HepG2 (cell line): ENCODE results near the gene IRF7. TPM values are rescaled to one million over a fixed set of nuclear protein-coding genes. Genes with fewer than 3 reads are reported as not detected.
A peak's percentile ranks its signal among the peaks of the same experiment; 100 is the strongest.

Experiments
- ATAC-seq: fragments of 200-7000 bp; cut with Tn5 transposase; 3 replicates; pipeline ENCODE4 v1.9.1; 2020; ENCODE audit warnings: mild to moderate bottlenecking, moderate library complexity
- BruUV-seq: library from RNA; stranded (reverse); fragments of 400-500 nt; replicated peaks from 2 replicates; lab custom pipeline; 2021; lab: Mats Ljungman, UMichigan
- CTCF ChIA-PET: fragments of 300-600 bp; formaldehyde crosslinking; extraction: SDS; loops from one replicate; lab custom pipeline; 2021; ENCODE audit warnings: low total read pairs, inconsistent platforms, low intra/inter-chr PET ratio; lab: Yijun Ruan, JAX
- POLR2A ChIA-PET: fragments of 350-600 bp; sonication (Branson Sonifier 250); formaldehyde crosslinking; loops from one replicate; lab custom pipeline; 2020; ENCODE audit warnings: antibody characterized with exemption, inconsistent platforms; lab: Yijun Ruan, JAX
- DNase-seq: peaks from one replicate; pipeline ENCODE4 v3.0.0-alpha.2; 2015; ENCODE audit warnings: low spot score
- FAIRE-seq: peaks from 3 replicates; lab custom pipeline; 2011; peaks lifted over from hg19 to GRCh38; lab: Jason Lieb, UNC
- H2AFZ ChIP-seq: one replicate; pipeline ENCODE4 v1.6.1; 2011; ENCODE audit warnings: low read length, inconsistent platforms
- H3K27ac ChIP-seq: fragments of 300-600 bp; 3 replicates; pipeline ENCODE4 v1.8.0; 2011; ENCODE audit warnings: mixed run types, mild to moderate bottlenecking, mixed read lengths, low read length, inconsistent platforms; ENCODE audit not compliant: insufficient read depth; ENCODE audit errors: extremely low read length
- H3K27me3 ChIP-seq, 2 experiments: fragments of 200-600 bp in 1 of 2; 2 replicates in 1 of 2; 3 replicates in 1 of 2; pipeline versions ENCODE4 v1.6.0 to v1.8.0; 2011; ENCODE audit warnings: low read length in 2 of 2, mild to moderate bottlenecking in 2 of 2, moderate library complexity in 2 of 2, inconsistent platforms in 1 of 2; ENCODE audit not compliant: insufficient read depth in 2 of 2, control insufficient read depth in 1 of 2
- H3K36me3 ChIP-seq, 2 experiments: fragments of 200-600 bp in 1 of 2; replicated peaks in 1 of 2; 2 replicates in 1 of 2; 3 replicates in 1 of 2; pipeline versions ENCODE4 v1.5.1 to v1.8.0; 2011; ENCODE audit warnings: low read length in 2 of 2, inconsistent platforms in 1 of 2; ENCODE audit not compliant: insufficient read depth in 2 of 2, control insufficient read depth in 1 of 2
- H3K4me1 ChIP-seq: 2 replicates; pipeline ENCODE4 v1.5.1; 2012; ENCODE audit warnings: low read length, inconsistent platforms; ENCODE audit not compliant: insufficient read depth
- H3K4me2 ChIP-seq: 2 replicates; pipeline ENCODE4 v1.6.0; 2011; ENCODE audit warnings: low read depth, low read length, inconsistent platforms
- H3K4me3 ChIP-seq, 3 experiments: fragments of 200-600 bp in 1 of 3; sonication (generic), shearing (Covaris generic) in 1 of 3; replicated peaks in 1 of 3; 2 replicates each; pipeline ENCODE4 v1.5.1; 2011 to 2016; ENCODE audit warnings: low read length in 3 of 3, inconsistent platforms in 2 of 3, low read depth in 2 of 3, mild to moderate bottlenecking in 2 of 3, control low read depth in 1 of 3, mixed read lengths in 1 of 3; ENCODE audit not compliant: insufficient read depth in 1 of 3
- H3K79me2 ChIP-seq: one replicate; pipeline ENCODE4 v1.6.1; 2011; ENCODE audit warnings: low read length, inconsistent platforms; ENCODE audit not compliant: insufficient read depth
- H3K9ac ChIP-seq: 2 replicates; pipeline ENCODE4 v1.6.0; 2011; ENCODE audit warnings: mild to moderate bottlenecking, low read depth, low read length, inconsistent platforms; ENCODE audit not compliant: insufficient read depth
- H3K9me3 ChIP-seq: 2 replicates; pipeline ENCODE4 v1.5.1; 2012; ENCODE audit warnings: mild to moderate bottlenecking, low read length
- H4K20me1 ChIP-seq: 2 replicates; pipeline ENCODE4 v1.6.0; 2011; ENCODE audit warnings: inconsistent platforms, mild to moderate bottlenecking, low read length, moderate library complexity; ENCODE audit not compliant: insufficient read depth
- AGO2 ChIP-seq: fragments of 200-400 bp; formaldehyde crosslinking; optimal IDR thresholded peaks from 2 replicates; pipeline ENCODE3; 2017; ENCODE audit warnings: mild to moderate bottlenecking, low read depth, low read length, moderate library complexity
- ASH2L ChIP-seq: fragments of 300-600, 200-600 bp; sonication (generic); IDR thresholded peaks from 2 replicates; pipeline ENCODE4 v1.7.0; 2017; ENCODE audit warnings: low read depth, mild to moderate bottlenecking, moderate library complexity, mixed read lengths, low read length; ENCODE audit not compliant: insufficient read length
- CHCHD3 ChIP-seq: sonication (generic); formaldehyde crosslinking; IDR thresholded peaks from 2 replicates; pipeline ENCODE4 v1.8.0; 2022; ENCODE audit warnings: mild to moderate bottlenecking, missing genetic modification reagents, moderate library complexity
- MAX ChIP-seq: IDR thresholded peaks from 2 replicates; pipeline ENCODE4 v1.6.1; 2012; ENCODE audit warnings: inconsistent platforms
- NCOA5 ChIP-seq: sonication (generic); formaldehyde crosslinking; IDR thresholded peaks from 2 replicates; pipeline ENCODE4 v1.4.0; 2020; ENCODE audit warnings: missing genetic modification reagents
- PAF1 ChIP-seq: IDR thresholded peaks from 2 replicates; pipeline ENCODE4 v1.6.1; 2016; ENCODE audit warnings: missing genetic modification reagents, missing compliant biosample characterization
- RBM22 ChIP-seq: fragments of 200-400 bp; formaldehyde crosslinking; optimal IDR thresholded peaks from 2 replicates; pipeline ENCODE3; 2017; ENCODE audit warnings: mild to moderate bottlenecking, low read length, moderate library complexity
- ZBTB33 ChIP-seq: sonication (generic); formaldehyde crosslinking; IDR thresholded peaks from 2 replicates; pipeline ENCODE4 v1.4.0; 2020; ENCODE audit warnings: missing genetic modification reagents
- ZC3H13 ChIP-seq: sonication (generic); formaldehyde crosslinking; IDR thresholded peaks from 2 replicates; pipeline ENCODE4 v1.8.1; 2023; ENCODE audit warnings: mild to moderate bottlenecking, missing genetic modification reagents, moderate library complexity
- ZNF263 ChIP-seq: sonication (generic); formaldehyde crosslinking; IDR thresholded peaks from 2 replicates; pipeline ENCODE4 v1.4.0; 2020; ENCODE audit warnings: missing genetic modification reagents
- ZNF362 ChIP-seq: sonication (generic); formaldehyde crosslinking; IDR thresholded peaks from 2 replicates; pipeline ENCODE4 v1.4.0; 2020; ENCODE audit warnings: missing genetic modification reagents, mild to moderate bottlenecking, borderline replicate concordance
- ZNF460 ChIP-seq: sonication (generic); formaldehyde crosslinking; IDR thresholded peaks from 2 replicates; pipeline ENCODE4 v1.5.1; 2020; ENCODE audit warnings: missing genetic modification reagents, mild to moderate bottlenecking, borderline replicate concordance
- ZNF781 ChIP-seq: sonication (generic); formaldehyde crosslinking; IDR thresholded peaks from 2 replicates; pipeline ENCODE4 v1.5.1; 2020; ENCODE audit warnings: borderline replicate concordance, mild to moderate bottlenecking, missing genetic modification reagents; ENCODE audit errors: not compliant biosample characterization
- WGBS: methylation state at CpG from one replicate; pipeline ENCODE4 v1.1.6; 2017; ENCODE audit warnings: low lambda C conversion rate; 5-methylcytosine and 5-hydroxymethylcytosine counted together
- in situ Hi-C: cut with HindIII; loops from 2 replicates; pipeline ENCODE4 v1.10.0; 2017; ENCODE audit warnings: low pct_unique_long_range_greater_than_20kb; ENCODE audit not compliant: extremely low pct_ligation_motif_present
- intact Hi-C: fragments of 100-400 bp; cut with micrococcal nuclease; formaldehyde crosslinking; loops from one replicate; pipeline ENCODE4 v1.10.0; 2022; ENCODE audit not compliant: unreplicated experiment
- polyA plus RNA-seq, 8 experiments: library from polyadenylated mRNA; depleted of rRNA in 3 of 8; stranded (reverse) in 7 of 8; unstranded in 1 of 8; fragments of >200 nt; fragmentation: Illumina TruSeq in 4 of 8; extraction: Trizol in 4 of 8; gene quantifications; 2 replicates each; pipeline versions ENCODE4 v1.2.1 to v1.2.3, GENCODE V29; 2011 to 2016; ENCODE audit warnings: low read depth in 4 of 8, missing spikeins in 1 of 8, mixed read lengths in 1 of 8; ENCODE audit not compliant: insufficient read depth in 1 of 8
- total RNA-seq, 5 experiments: library from RNA; depleted of rRNA; stranded (reverse); fragments of >200 nt; fragmentation: Illumina TruSeq; extraction: Trizol; gene quantifications; 2 replicates each; pipeline ENCODE4 v1.2.3, GENCODE V29; 2016; ENCODE audit warnings: low read depth in 1 of 5

Gene IRF7
- total and polyA plus RNA-seq, 2 of the 13 experiments (the other 11 are each of a cell fraction or from before 2014, with no cell fraction given) = not detected

- no peak for TF ChIP-seq ZNF781 (CRISPR knock-in tag)
- peak; percentile 2; the same call in 1 of the 2 replicates for TF ChIP-seq ZC3H13 (CRISPR knock-in tag)
- peak; percentile 53 for TF ChIP-seq AGO2
- Histone ChIP-seq H4K20me1 (peaks cover 6% of the 10 kb centered on the region; the same call in 1 of the 2 replicates), H3K9me3 (no peaks in the 10 kb centered on the region), H3K4me3 (no peak overlapping the region), H3K4me2 (no peak overlapping the region), H3K27ac (no peak overlapping the region), H3K9ac (no peak overlapping the region), H3K4me1 (no peaks in the 10 kb centered on the region), H2AFZ (no peak overlapping the region), H3K36me3 (peaks cover 58 to 92% of the 10 kb centered on the region in 2 experiments; a peak in 4 of 5 replicates), H3K79me2 (no peaks in the 10 kb centered on the region), H3K27me3 (no peaks in the 10 kb centered on the region)
- no TSS peak for BruUV-seq
- ATAC-seq (no peak), DNase-seq (no peak), FAIRE-seq (no peak)
- in situ Hi-C loops (no loop called here), intact Hi-C loops (no loop called here)
- CTCF ChIA-PET = no interaction called here
- POLR2A ChIA-PET = no interaction called here
- WGBS = 94% methylated on average over 17 of the region's 28 CpGs
Measured at GRCh38 chr11:608791-609251, 6.9 kb downstream of the IRF7 start.

GRCh38 chr11:607971-608659 is 7.6 kb downstream of the IRF7 start:
- CTCF ChIA-PET = no interaction called here
- intact Hi-C loops = no loop called here

More at GRCh38 chr11:607971-608659, 7.6 kb downstream of the IRF7 start:
- Histone ChIP-seq H3K27ac (no peak overlapping the region), H3K79me2 (no peaks in the 10 kb centered on the region), H4K20me1 (peaks cover 7% of the 10 kb centered on the region; the same call in 1 of the 2 replicates), H3K4me3 (no peak overlapping the region), H3K4me1 (no peaks in the 10 kb centered on the region), H3K36me3 (peaks cover 58 to 94% of the 10 kb centered on the region in 2 experiments; a peak in 4 of 5 replicates), H3K9me3 (no peaks in the 10 kb centered on the region), H3K4me2 (no peak overlapping the region), H3K9ac (no peak overlapping the region), H2AFZ (no peak overlapping the region), H3K27me3 (no peaks in the 10 kb centered on the region)
- 95% methylated on average over 35 of the region's 45 CpGs for WGBS
- DNase-seq = no peak
- no peak for FAIRE-seq
- TF ChIP-seq MAX (no peak), CHCHD3 (CRISPR knock-in tag) (no peak), ZNF460 (CRISPR knock-in tag) (no peak), ZNF362 (CRISPR knock-in tag) (no peak), RBM22 (peak; percentile 31), PAF1 (no peak), ASH2L (no peak), ZBTB33 (peak; percentile 76), NCOA5 (CRISPR knock-in tag) (no peak), ZNF263 (CRISPR knock-in tag) (0 out of 2 replicates have a peak, but pooled peaks have one; percentile 15), AGO2 (peak; percentile 39)
- POLR2A ChIA-PET = no interaction called here
- no TSS peak for BruUV-seq
- in situ Hi-C loops = no loop called here
- no peak for ATAC-seq
